H9 (cell line): Measurements from ENCODE around the gene APBA2. TPM values are rescaled to one million over a fixed set of nuclear protein-coding genes. Genes with fewer than 3 reads are reported as not detected.

Experiments
- DNase-seq: peaks from one replicate; pipeline ENCODE4 v3.0.0-alpha.2; 2017
- H2AFZ ChIP-seq: one replicate; pipeline ENCODE4 v1.6.1; 2013; ENCODE audit warnings: mild to moderate bottlenecking, low read length, control low read depth, moderate library complexity
- H2AK5ac ChIP-seq: 2 replicates; pipeline ENCODE4 v1.6.1; 2013; ENCODE audit warnings: low read length, control low read depth, mixed read lengths; ENCODE audit not compliant: insufficient read length
- H2BK120ac ChIP-seq: one replicate; pipeline ENCODE4 v1.6.1; 2013; ENCODE audit warnings: low read depth, mild to moderate bottlenecking, low read length, control low read depth, inconsistent platforms; ENCODE audit not compliant: poor library complexity, severe bottlenecking
- H2BK12ac ChIP-seq: 2 replicates; pipeline ENCODE4 v1.6.1; 2013; ENCODE audit warnings: low read length, control low read depth, mixed read lengths, low read depth; ENCODE audit not compliant: insufficient read length
- H2BK15ac ChIP-seq: 2 replicates; pipeline ENCODE4 v1.6.1; 2013; ENCODE audit warnings: low read depth, low read length, control low read depth
- H2BK20ac ChIP-seq: one replicate; pipeline ENCODE4 v1.6.1; 2013; ENCODE audit warnings: low read depth, mild to moderate bottlenecking, low read length, control low read depth, inconsistent platforms; ENCODE audit not compliant: poor library complexity, severe bottlenecking
- H2BK5ac ChIP-seq: 2 replicates; pipeline ENCODE4 v1.6.1; 2013; ENCODE audit warnings: low read length, control low read depth, mixed read lengths; ENCODE audit not compliant: insufficient read length
- H3K14ac ChIP-seq: 2 replicates; pipeline ENCODE4 v1.6.1; 2013; ENCODE audit warnings: low read length, control low read depth; ENCODE audit not compliant: insufficient read depth
- H3K18ac ChIP-seq: 2 replicates; pipeline ENCODE4 v1.6.1; 2013; ENCODE audit warnings: low read depth, mild to moderate bottlenecking, mixed read lengths, low read length, control low read depth; ENCODE audit not compliant: insufficient read length
- H3K23ac ChIP-seq: 2 replicates; pipeline ENCODE4 v1.6.1; 2013; ENCODE audit warnings: low read length, control low read depth, mixed read lengths, low read depth; ENCODE audit not compliant: insufficient read length
- H3K23me2 ChIP-seq: 2 replicates; pipeline ENCODE4 v1.6.1; 2013; ENCODE audit warnings: low read depth, mild to moderate bottlenecking, mixed read lengths, low read length, control low read depth; ENCODE audit not compliant: insufficient read length, poor library complexity, severe bottlenecking
- H3K27ac ChIP-seq: 2 replicates; pipeline ENCODE4 v1.5.1; 2013; ENCODE audit warnings: low read length, control low read depth, mixed read lengths, low read depth; ENCODE audit not compliant: insufficient read length
- H3K27me3 ChIP-seq: 2 replicates; pipeline ENCODE4 v1.6.1; 2013; ENCODE audit warnings: low read length, control low read depth, inconsistent platforms; ENCODE audit not compliant: insufficient read depth
- H3K4ac ChIP-seq: 2 replicates; pipeline ENCODE4 v1.6.1; 2013; ENCODE audit warnings: low read depth, mild to moderate bottlenecking, control low read depth, inconsistent platforms, low read length, moderate library complexity
- H3K4me1 ChIP-seq: 2 replicates; pipeline ENCODE4 v1.6.1; 2013; ENCODE audit warnings: low read length, control low read depth, inconsistent platforms; ENCODE audit not compliant: insufficient read depth
- H3K4me2 ChIP-seq: 2 replicates; pipeline ENCODE4 v1.6.1; 2013; ENCODE audit warnings: low read length, control low read depth, mixed read lengths; ENCODE audit not compliant: insufficient read length, insufficient read depth
- H3K56ac ChIP-seq: 2 replicates; pipeline ENCODE4 v1.6.1; 2013; ENCODE audit warnings: low read depth, mild to moderate bottlenecking, mixed read lengths, low read length, control low read depth; ENCODE audit not compliant: insufficient read length
- H3K79me1 ChIP-seq: 2 replicates; pipeline ENCODE4 v1.6.1; 2013; ENCODE audit warnings: low read depth, mild to moderate bottlenecking, moderate library complexity, low read length, control low read depth, inconsistent platforms; ENCODE audit not compliant: insufficient read depth, poor library complexity, severe bottlenecking
- H3K79me2 ChIP-seq: 2 replicates; pipeline ENCODE4 v1.6.1; 2013; ENCODE audit warnings: low read length, control low read depth, inconsistent platforms; ENCODE audit not compliant: insufficient read depth
- H3K9ac ChIP-seq: 2 replicates; pipeline ENCODE4 v1.6.1; 2013; ENCODE audit warnings: low read length, control low read depth, mixed read lengths; ENCODE audit not compliant: insufficient read length; ENCODE audit errors: extremely low read depth
- H3K9me3 ChIP-seq: one replicate; pipeline ENCODE4 v1.6.1; 2013; ENCODE audit warnings: low read depth, low read length, inconsistent platforms; ENCODE audit not compliant: control insufficient read depth
- H3T11ph ChIP-seq: one replicate; pipeline ENCODE4 v1.6.1; 2013; ENCODE audit warnings: mild to moderate bottlenecking, low read length, control low read depth, inconsistent platforms
- H4K20me1 ChIP-seq: one replicate; pipeline ENCODE4 v1.6.1; 2013; ENCODE audit not compliant: control insufficient read depth, insufficient read length, insufficient read depth
- H4K5ac ChIP-seq: 2 replicates; pipeline ENCODE4 v1.6.1; 2013; ENCODE audit warnings: low read depth, mild to moderate bottlenecking, mixed read lengths, low read length, control low read depth; ENCODE audit not compliant: insufficient read length
- H4K8ac ChIP-seq: replicated peaks from 2 replicates; pipeline ENCODE4 v1.6.1; 2013; ENCODE audit warnings: low read length, control low read depth, mixed read lengths, low read depth; ENCODE audit not compliant: insufficient read length
- H4K91ac ChIP-seq: 2 replicates; pipeline ENCODE4 v1.6.1; 2013; ENCODE audit warnings: low read depth, mild to moderate bottlenecking, moderate library complexity, mixed read lengths, low read length, control low read depth; ENCODE audit not compliant: insufficient read length
- H3K27ac Mint-ChIP-seq, 3 experiments: 2 replicates in 2 of 3; 3 replicates in 1 of 3; pipeline ENCODE4 v1.8.0; 2020 to 2021; ENCODE audit warnings: mixed read lengths in 3 of 3, mild to moderate bottlenecking in 1 of 3, moderate library complexity in 1 of 3
- H3K27me3 Mint-ChIP-seq: 2 replicates; pipeline ENCODE4 v1.8.0; 2021; ENCODE audit warnings: low read depth, mild to moderate bottlenecking, moderate library complexity, mixed read lengths
- H3K36me3 Mint-ChIP-seq, 3 experiments: 2 replicates in 2 of 3; 3 replicates in 1 of 3; pipeline ENCODE4 v1.8.0; 2020 to 2021; ENCODE audit warnings: low read depth in 3 of 3, mixed read lengths in 3 of 3; ENCODE audit not compliant: insufficient read depth in 1 of 3
- H3K4me1 Mint-ChIP-seq, 2 experiments: 2 replicates each; pipeline ENCODE4 v1.8.0; 2020; ENCODE audit warnings: mixed read lengths in 2 of 2
- H3K4me3 Mint-ChIP-seq, 2 experiments: 2 replicates in 1 of 2; 3 replicates in 1 of 2; pipeline ENCODE4 v1.8.0; 2020 to 2021; ENCODE audit warnings: mild to moderate bottlenecking in 2 of 2, mixed read lengths in 2 of 2, moderate library complexity in 1 of 2
- H3K9me3 Mint-ChIP-seq, 2 experiments: 2 replicates in 1 of 2; 3 replicates in 1 of 2; pipeline ENCODE4 v1.8.0; 2020; ENCODE audit warnings: mild to moderate bottlenecking in 2 of 2, mixed read lengths in 2 of 2, moderate library complexity in 1 of 2
- WGBS: extraction: QIAGEN DNeasy Blood & Tissue Kit; methylation state at CpG from one replicate; pipeline ENCODE4 v1.1.7; 2013; ENCODE audit warnings: missing lambda C conversion rate, low lambda C conversion rate, mixed read lengths; ENCODE audit not compliant: insufficient read length; ENCODE audit errors: extremely low coverage; 5-methylcytosine and 5-hydroxymethylcytosine counted together
- total RNA-seq: library from RNA; stranded (reverse); gene quantifications from 2 replicates; pipeline ENCODE4 v1.2.1, GENCODE V29; 2021
- TF ChIP-seq, protein P1 (sequence below): fragments of 200-600 bp; sonication (generic); conservative IDR thresholded peaks from 3 replicates; pipeline ENCODE4 v1.8.0; 2021; ENCODE audit warnings: antibody characterized with exemption, mild to moderate bottlenecking

The APBA2 gene
- total RNA-seq, 1 experiment from 2014 or later, result 14.3 TPM

DNA sequence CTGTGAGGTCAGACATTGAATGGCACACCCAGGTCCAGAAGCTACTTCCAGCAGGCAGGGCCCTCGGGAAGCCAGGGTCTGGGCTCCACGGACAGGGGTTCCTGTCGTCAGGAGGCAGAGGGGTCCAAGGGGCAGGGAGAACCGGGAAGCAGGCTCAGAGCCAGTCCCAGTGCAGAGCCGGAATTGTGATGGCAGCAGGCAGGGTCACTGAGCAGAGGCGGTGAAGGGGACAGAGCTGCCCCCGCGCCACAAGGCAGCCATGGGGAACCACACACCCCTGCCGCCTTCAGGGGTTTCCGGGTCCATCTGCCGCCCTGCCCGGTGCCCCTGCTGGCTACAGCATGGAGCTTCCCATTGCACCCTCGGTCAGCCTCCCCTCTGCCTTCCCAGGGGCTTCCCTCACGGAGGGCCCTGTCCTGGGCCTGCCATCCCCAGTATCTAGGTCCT lies 247.0 kb downstream of the APBA2 start:
- Histone ChIP-seq H3K23me2 (no peaks in the 10 kb centered on the region), H4K91ac (no peak overlapping the region), H3K4me2 (no peak overlapping the region), H2BK12ac (no peak overlapping the region), H3K4ac (no peak overlapping the region), H3K18ac (no peak overlapping the region), H2BK15ac (no peak overlapping the region), H4K8ac (no peak overlapping the region), H3K79me2 (no peaks in the 10 kb centered on the region), H2AFZ (no peak overlapping the region), H2BK120ac (no peak overlapping the region), H3K9me3 (no peaks in the 10 kb centered on the region), H2BK5ac (no peak overlapping the region), H3K56ac (no peak overlapping the region), H3K4me1 (peaks cover 5% of the 10 kb centered on the region; the same call in 1 of the 2 replicates), H3K79me1 (no peaks in the 10 kb centered on the region), H2AK5ac (no peak overlapping the region), H3K27me3 (no peaks in the 10 kb centered on the region), H3K14ac (no peak overlapping the region), H3K9ac (no peak overlapping the region), H2BK20ac (no peak overlapping the region), H4K5ac (no peak overlapping the region), H3T11ph (no peak overlapping the region), H4K20me1 (no peaks in the 10 kb centered on the region), H3K27ac (no peak overlapping the region), H3K23ac (no peak overlapping the region)
- H3K9me3 Mint-ChIP-seq, result no peaks in the 10 kb centered on the region
- no peak overlapping the region for H3K4me3 Mint-ChIP-seq
- H3K4me1 Mint-ChIP-seq, result peaks cover 22 to 33% of the 10 kb centered on the region in 2 experiments
- DNase-seq, result no peak
- TF ChIP-seq, protein P1, sequence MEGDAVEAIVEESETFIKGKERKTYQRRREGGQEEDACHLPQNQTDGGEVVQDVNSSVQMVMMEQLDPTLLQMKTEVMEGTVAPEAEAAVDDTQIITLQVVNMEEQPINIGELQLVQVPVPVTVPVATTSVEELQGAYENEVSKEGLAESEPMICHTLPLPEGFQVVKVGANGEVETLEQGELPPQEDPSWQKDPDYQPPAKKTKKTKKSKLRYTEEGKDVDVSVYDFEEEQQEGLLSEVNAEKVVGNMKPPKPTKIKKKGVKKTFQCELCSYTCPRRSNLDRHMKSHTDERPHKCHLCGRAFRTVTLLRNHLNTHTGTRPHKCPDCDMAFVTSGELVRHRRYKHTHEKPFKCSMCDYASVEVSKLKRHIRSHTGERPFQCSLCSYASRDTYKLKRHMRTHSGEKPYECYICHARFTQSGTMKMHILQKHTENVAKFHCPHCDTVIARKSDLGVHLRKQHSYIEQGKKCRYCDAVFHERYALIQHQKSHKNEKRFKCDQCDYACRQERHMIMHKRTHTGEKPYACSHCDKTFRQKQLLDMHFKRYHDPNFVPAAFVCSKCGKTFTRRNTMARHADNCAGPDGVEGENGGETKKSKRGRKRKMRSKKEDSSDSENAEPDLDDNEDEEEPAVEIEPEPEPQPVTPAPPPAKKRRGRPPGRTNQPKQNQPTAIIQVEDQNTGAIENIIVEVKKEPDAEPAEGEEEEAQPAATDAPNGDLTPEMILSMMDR, result no peak
- H3K27ac Mint-ChIP-seq, result peak overlapping the region in 1 of 3 experiments; percentile 49; a peak in 1 of 7 replicates
- no peaks in the 10 kb centered on the region for H3K36me3 Mint-ChIP-seq
- no peaks in the 10 kb centered on the region; the same call in 1 of the 2 replicates for H3K27me3 Mint-ChIP-seq
- WGBS, result no CpG with 5 or more reads among the region's 14 CpGs
